Esophagus muscularis mucosa (tissue), 4 donors: ENCODE measurements around the gene SLC17A7. TPM values are rescaled to one million over a fixed set of nuclear protein-coding genes. Genes with fewer than 3 reads are reported as not detected.

ENCODE experiments used
- DNase-seq: peaks from one replicate; pipeline ENCODE4 v3.0.0-alpha.2; 2017; ENCODE audit errors: extremely low spot score
- H3K27ac ChIP-seq, 4 donors: fragments of 200-600 bp; sonication (generic); replicated peaks in 1 of 4; 1 replicate in 3 of 4; 2 replicates in 1 of 4; pipeline ENCODE4 v1.5.1; 2016 to 2019; ENCODE audit warnings: mild to moderate bottlenecking in 1 of 4
- H3K27me3 ChIP-seq, 4 donors: fragments of 200-600 bp; sonication (generic); one replicate each; pipeline versions ENCODE4 v1.5.1 to v1.6.0; 2016 to 2019
- H3K36me3 ChIP-seq, 4 donors: fragments of 200-600 bp; sonication (generic); one replicate each; pipeline ENCODE4 v1.5.1; 2016 to 2019
- H3K4me1 ChIP-seq, 4 donors: fragments of 200-600 bp; sonication (generic); one replicate each; pipeline ENCODE4 v1.5.1; 2016 to 2019
- H3K4me3 ChIP-seq, 4 donors: fragments of 200-600 bp; sonication (generic); 1 replicate in 2 of 4; 2 replicates in 2 of 4; pipeline ENCODE4 v1.5.1; 2016 to 2019; ENCODE audit warnings: mild to moderate bottlenecking in 4 of 4, moderate library complexity in 1 of 4
- H3K9me3 ChIP-seq, 4 donors: fragments of 200-600 bp; sonication (generic); 1 replicate in 3 of 4; 2 replicates in 1 of 4; pipeline ENCODE4 v1.5.1; 2016 to 2019
- EP300 ChIP-seq: sonication (generic); formaldehyde crosslinking; IDR thresholded peaks from one replicate; pipeline ENCODE4 v1.6.1; 2017; ENCODE audit warnings: antibody characterized with exemption
- POLR2A ChIP-seq: fragments of 450-650 bp; IDR thresholded peaks from one replicate; pipeline ENCODE4 v1.6.1; 2017; ENCODE audit warnings: antibody characterized with exemption, moderate library complexity, mild to moderate bottlenecking, low read depth
- POLR2AphosphoS5 ChIP-seq, 2 donors: sonication (generic); formaldehyde crosslinking; IDR thresholded peaks; one replicate each; pipeline ENCODE4 v1.6.1; 2017; ENCODE audit warnings: antibody characterized with exemption in 2 of 2
- WGBS: methylation state at CpG from one replicate; pipeline ENCODE4 v1.1.5; 2018; 5-methylcytosine and 5-hydroxymethylcytosine counted together
- intact Hi-C: fragments of 100-400 bp; cut with DNase I; formaldehyde crosslinking; loops from one replicate; pipeline ENCODE4 v1.15.1; 2023
- total RNA-seq, 4 donors: library from RNA; depleted of rRNA; stranded (reverse); fragments of >200 nt; gene quantifications; one replicate each; pipeline versions ENCODE4 v1.1.0 to v1.2.1, GENCODE V29; 2016
- TF ChIP-seq, protein P1 (sequence below), 3 experiments: fragments of 200-600 bp in 2 of 3; fragments of 450-650 bp in 1 of 3; sonication (generic) in 2 of 3; IDR thresholded peaks; one replicate each; pipeline ENCODE4 v1.5.1; 2017 to 2019; ENCODE audit warnings: antibody characterized with exemption in 3 of 3, mild to moderate bottlenecking in 2 of 3, moderate library complexity in 1 of 3

Gene SLC17A7
- total RNA-seq, 4 donors from 2014 or later: 0.83 to 5.2 (median 1.3) TPM

DNA sequence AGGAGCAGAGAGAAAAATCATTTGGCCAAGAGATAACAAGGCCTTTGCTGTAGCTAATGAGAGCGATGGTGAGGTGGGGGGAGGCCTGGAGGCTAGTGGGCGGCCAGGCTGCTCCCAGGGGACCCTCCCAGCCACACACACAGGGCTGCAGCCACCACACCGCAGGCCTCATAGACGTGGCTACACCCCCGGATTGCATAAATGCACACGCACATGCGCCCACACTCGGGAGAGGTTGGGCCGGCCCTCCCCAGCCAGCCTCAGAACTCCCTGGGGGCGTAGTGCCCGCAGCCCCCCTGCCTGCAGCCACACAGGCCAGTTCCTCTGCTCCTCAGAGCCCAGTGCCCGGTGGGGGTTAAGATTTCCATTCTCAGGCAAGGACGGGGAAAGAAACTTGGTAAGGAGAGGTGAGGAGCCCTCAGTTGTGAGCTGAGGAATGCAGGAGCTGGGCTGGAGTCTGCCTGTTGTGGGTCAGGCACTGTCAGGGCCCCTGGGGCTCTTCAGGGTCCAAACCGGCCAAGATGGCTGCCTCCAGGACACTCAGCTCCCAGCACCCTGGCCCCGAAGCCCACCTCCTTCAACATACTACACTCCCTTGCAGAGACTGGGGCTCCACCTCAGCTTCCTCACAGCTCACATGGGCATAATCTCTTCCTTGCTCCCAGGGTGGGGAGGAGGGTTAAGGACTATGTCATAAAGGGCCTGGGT lies 26.1 kb downstream of the SLC17A7 start:
- Histone ChIP-seq H3K27ac (no peak overlapping the region), H3K9me3 (no peaks in the 10 kb centered on the region), H3K36me3 (no peaks in the 10 kb centered on the region), H3K4me3 (no peak overlapping the region), H3K4me1 (no peaks in the 10 kb centered on the region), H3K27me3 (peaks cover 0 to 72% (median 7%) of the 10 kb centered on the region in 4 donors)
- 68% methylated on average over 11 of the region's 15 CpGs for WGBS
- intact Hi-C loops: no loop called here
- DNase-seq: no peak
- TF ChIP-seq, protein P1, sequence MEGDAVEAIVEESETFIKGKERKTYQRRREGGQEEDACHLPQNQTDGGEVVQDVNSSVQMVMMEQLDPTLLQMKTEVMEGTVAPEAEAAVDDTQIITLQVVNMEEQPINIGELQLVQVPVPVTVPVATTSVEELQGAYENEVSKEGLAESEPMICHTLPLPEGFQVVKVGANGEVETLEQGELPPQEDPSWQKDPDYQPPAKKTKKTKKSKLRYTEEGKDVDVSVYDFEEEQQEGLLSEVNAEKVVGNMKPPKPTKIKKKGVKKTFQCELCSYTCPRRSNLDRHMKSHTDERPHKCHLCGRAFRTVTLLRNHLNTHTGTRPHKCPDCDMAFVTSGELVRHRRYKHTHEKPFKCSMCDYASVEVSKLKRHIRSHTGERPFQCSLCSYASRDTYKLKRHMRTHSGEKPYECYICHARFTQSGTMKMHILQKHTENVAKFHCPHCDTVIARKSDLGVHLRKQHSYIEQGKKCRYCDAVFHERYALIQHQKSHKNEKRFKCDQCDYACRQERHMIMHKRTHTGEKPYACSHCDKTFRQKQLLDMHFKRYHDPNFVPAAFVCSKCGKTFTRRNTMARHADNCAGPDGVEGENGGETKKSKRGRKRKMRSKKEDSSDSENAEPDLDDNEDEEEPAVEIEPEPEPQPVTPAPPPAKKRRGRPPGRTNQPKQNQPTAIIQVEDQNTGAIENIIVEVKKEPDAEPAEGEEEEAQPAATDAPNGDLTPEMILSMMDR (IDR thresholded peaks at IDR 0.05): no peak
- no peak for TF ChIP-seq POLR2AphosphoS5 (IDR thresholded peaks at IDR 0.05)
- no peak for TF ChIP-seq EP300
- TF ChIP-seq POLR2A: no peak

DNA sequence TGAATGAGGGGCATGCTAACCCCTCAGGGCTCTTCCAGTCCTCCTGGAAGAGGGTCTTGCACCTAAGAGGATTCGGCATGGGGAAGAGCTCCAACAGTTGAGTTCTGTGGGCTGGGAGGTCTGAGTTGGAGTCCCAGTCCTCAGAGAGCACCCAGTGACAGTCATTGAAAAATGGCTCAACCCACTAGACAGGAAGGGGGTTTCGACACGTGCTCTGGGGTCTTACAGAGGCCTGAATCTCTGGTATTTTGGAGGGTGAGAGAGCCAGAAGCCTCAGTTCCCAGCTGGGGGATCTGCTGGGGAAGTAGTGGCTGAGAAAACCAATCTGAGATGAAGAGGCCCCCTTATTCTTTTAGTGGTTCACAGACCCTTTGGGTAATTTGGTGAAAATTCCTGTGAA lies 27.1 kb downstream of the SLC17A7 start:
- Histone ChIP-seq H3K27me3 (peaks cover 0 to 69% (median 3%) of the 10 kb centered on the region in 4 donors), H3K27ac (no peak overlapping the region), H3K36me3 (no peaks in the 10 kb centered on the region), H3K4me1 (no peaks in the 10 kb centered on the region), H3K9me3 (no peaks in the 10 kb centered on the region), H3K4me3 (no peak overlapping the region)
- intact Hi-C loops: no loop called here
- WGBS: 67% methylated on average over 3 of the region's 3 CpGs
- no peak for TF ChIP-seq POLR2A
- TF ChIP-seq, protein P1 (IDR thresholded peaks at IDR 0.05): no peak
- TF ChIP-seq EP300: no peak
- TF ChIP-seq POLR2AphosphoS5 (IDR thresholded peaks at IDR 0.05): no peak
- no peak for DNase-seq

DNA sequence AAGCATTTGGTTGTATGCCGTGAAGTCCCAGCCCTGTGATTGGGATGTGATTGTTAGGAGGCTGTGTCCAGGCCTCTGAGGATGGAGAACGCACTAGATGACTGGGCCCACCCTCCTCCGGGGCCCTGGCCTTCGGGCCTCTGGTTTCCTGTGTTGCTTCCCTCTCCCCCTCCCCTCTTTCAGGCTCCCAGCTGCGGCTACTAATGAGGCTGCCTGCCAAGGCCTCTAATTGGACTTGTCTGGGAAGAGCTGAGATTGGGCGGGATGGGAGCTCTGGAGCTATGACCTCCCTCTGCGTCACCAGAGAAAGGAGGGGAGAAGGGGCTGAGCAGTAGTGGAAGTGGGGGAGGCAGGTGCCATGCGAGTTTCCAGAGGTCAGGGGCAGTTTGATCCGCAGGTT lies 28.0 kb downstream of the SLC17A7 start:
- peaks cover 0 to 63% (median 3%) of the 10 kb centered on the region in 4 donors for H3K27me3 ChIP-seq
- WGBS: 82% methylated on average over 8 of the region's 9 CpGs

DNA sequence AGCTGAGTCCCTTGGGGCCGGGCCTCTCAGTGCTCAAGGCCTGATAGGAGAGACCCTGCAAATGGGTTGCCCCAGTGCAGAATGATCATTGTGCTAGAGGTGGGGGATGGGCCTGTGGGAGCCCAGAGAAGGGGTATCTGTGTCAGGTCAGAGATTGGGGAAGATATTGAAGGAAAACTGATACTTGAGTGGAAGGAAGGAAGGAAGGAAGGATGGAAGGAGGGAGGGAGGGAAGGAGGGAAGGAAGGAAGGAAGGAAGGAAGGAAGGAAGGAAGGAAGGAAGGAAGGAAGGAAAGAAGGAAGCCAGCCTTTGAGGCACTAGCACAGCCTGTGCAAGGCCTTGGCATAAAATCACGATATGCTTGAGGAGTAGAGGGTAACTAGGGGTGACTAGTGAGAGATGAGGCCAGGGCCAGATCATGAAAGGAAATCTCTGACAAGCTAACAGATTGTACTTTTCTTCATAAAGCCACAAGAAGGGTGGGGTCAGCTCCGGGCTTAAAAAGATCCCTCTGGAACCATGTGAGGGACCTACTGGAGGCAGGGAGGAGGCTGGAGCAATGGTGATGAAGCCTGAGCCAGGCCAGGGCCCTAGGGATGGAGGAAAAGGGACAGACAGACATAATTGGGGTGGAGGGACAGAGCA lies 29.5 kb downstream of the SLC17A7 start:
- WGBS: 72% methylated on average over 3 of the region's 3 CpGs
- no peaks in the 10 kb centered on the region for H3K4me1 ChIP-seq
- no peaks in the 10 kb centered on the region for H3K36me3 ChIP-seq
- H3K27ac ChIP-seq: no peak overlapping the region
- no peaks in the 10 kb centered on the region for H3K9me3 ChIP-seq
- peaks cover 0 to 58% (median under 1%) of the 10 kb centered on the region in 4 donors for H3K27me3 ChIP-seq
- intact Hi-C loops: no loop called here
- no peak for DNase-seq
- TF ChIP-seq POLR2A: no peak
- no peak for TF ChIP-seq EP300
- TF ChIP-seq, protein P1 (IDR thresholded peaks at IDR 0.05): no peak
- no peak for TF ChIP-seq POLR2AphosphoS5 (IDR thresholded peaks at IDR 0.05)
- H3K4me3 ChIP-seq: no peak overlapping the region

More for the DNA sequence above, 28.0 kb downstream of the SLC17A7 start:
- intact Hi-C loops: no loop called here
- no peaks in the 10 kb centered on the region for H3K9me3 ChIP-seq
- H3K27ac ChIP-seq: no peak overlapping the region
- H3K36me3 ChIP-seq: no peaks in the 10 kb centered on the region
- no peak for DNase-seq
- TF ChIP-seq, protein P1 (IDR thresholded peaks at IDR 0.05): no peak
- TF ChIP-seq POLR2AphosphoS5 (IDR thresholded peaks at IDR 0.05): no peak
- TF ChIP-seq POLR2A: no peak
- no peak for TF ChIP-seq EP300
- H3K4me3 ChIP-seq: no peak overlapping the region
- H3K4me1 ChIP-seq: no peaks in the 10 kb centered on the region
